ENCODE results near the gene HAGHL.

DNA sequence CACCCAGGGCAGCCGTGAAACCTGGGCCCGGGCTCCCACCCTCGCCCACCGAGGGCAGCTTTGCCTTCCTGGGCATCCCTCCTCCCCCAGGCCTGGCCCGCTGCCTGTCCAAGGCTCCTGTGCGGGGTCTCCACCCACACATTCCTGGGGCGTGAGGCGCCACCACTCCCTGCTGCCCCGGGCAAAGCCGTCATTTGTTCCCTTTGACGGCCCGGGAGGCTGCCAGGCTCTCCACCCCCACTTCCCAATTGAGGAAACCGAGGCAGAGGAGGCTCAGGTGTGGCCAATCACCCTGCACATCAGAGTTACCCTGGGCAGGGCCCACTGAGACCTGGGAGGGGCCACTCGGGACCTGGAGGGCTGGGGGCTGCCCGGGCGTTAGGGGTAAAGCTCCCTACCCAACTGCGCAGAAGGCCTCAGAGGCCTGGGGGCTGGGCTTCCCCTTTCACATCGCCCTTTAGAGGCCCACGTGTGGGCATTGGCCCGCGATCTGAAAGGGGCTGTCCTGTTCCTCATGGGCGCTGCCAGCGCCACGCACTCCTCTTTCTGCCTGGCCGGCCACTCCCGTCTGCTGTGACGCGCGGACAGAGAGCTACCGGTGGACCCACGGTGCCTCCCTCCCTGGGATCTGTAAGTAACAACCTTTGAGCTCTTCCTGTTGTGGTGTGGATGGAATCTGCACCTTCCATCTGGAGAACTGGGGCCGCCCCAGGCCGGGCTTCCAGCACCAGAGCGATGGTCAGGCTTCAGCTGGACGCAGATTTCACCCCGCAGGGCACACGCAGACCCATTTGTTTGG is 33.8 kb downstream of the HAGHL start, which contains the start of gene MSLN:
- no peak for TF ChIP-seq CTCF (IDR thresholded peaks at IDR 0.05; ENCODE audit: borderline replicate concordance, extremely low read depth, low read length, poor library complexity, severe bottlenecking)
- TF ChIP-seq EZH2 (IDR thresholded peaks at IDR 0.05; ENCODE audit: borderline replicate concordance, low read depth, low read length, severe bottlenecking), result no peak
